ENCODE results near the gene NHP2.

DNA sequence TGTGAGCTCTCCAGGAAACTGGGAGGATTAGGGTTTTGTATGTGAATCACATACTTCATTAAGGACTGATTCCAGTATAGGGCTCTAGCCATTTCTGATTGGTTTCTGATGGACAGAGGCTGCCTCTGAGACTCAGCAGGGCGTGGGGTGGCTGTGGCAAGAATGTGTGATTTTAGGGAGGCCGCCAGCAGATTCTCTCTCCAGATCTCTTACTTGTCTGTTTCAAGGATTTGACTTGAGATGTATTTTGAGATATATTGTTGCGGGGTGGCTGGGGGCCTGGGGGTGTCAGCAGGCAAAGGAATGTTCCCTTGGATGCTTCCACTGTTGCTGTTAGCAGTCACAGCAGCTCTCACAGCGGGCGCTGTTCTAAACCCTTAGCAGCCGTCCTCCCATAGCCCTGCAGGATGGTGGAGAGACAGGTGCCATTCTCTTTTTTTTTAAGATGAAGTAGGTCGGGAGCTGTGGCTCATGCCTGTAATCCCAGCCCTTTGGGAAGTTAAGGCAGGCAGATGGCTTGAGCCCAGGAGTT lies 42.7 kb upstream of the NHP2 start:
- TF ChIP-seq, protein P1, sequence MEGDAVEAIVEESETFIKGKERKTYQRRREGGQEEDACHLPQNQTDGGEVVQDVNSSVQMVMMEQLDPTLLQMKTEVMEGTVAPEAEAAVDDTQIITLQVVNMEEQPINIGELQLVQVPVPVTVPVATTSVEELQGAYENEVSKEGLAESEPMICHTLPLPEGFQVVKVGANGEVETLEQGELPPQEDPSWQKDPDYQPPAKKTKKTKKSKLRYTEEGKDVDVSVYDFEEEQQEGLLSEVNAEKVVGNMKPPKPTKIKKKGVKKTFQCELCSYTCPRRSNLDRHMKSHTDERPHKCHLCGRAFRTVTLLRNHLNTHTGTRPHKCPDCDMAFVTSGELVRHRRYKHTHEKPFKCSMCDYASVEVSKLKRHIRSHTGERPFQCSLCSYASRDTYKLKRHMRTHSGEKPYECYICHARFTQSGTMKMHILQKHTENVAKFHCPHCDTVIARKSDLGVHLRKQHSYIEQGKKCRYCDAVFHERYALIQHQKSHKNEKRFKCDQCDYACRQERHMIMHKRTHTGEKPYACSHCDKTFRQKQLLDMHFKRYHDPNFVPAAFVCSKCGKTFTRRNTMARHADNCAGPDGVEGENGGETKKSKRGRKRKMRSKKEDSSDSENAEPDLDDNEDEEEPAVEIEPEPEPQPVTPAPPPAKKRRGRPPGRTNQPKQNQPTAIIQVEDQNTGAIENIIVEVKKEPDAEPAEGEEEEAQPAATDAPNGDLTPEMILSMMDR (IDR thresholded peaks at IDR 0.05), result no peak
- no peak for TF ChIP-seq FOSL2 (IDR thresholded peaks at IDR 0.05)
- no peak for TF ChIP-seq FOSL2 (CRISPR knock-in tag; IDR thresholded peaks at IDR 0.05)
- TF ChIP-seq, protein P2, sequence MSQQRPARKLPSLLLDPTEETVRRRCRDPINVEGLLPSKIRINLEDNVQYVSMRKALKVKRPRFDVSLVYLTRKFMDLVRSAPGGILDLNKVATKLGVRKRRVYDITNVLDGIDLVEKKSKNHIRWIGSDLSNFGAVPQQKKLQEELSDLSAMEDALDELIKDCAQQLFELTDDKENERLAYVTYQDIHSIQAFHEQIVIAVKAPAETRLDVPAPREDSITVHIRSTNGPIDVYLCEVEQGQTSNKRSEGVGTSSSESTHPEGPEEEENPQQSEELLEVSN (IDR thresholded peaks at IDR 0.05; ENCODE audit: borderline replicate concordance, low read depth), result no peak
- no peak for TF ChIP-seq CHD2 (IDR thresholded peaks at IDR 0.05; ENCODE audit: low read length, partially characterized antibody)
- TF ChIP-seq PHF8 (IDR thresholded peaks at IDR 0.05; ENCODE audit: borderline replicate concordance, low read depth), result no peak
- TF ChIP-seq CHD4 (IDR thresholded peaks at IDR 0.05; ENCODE audit: borderline replicate concordance), result no peak
- no peak for TF ChIP-seq NPAS2 (CRISPR knock-in tag; IDR thresholded peaks at IDR 0.05; ENCODE audit: borderline replicate concordance)
- no peak for TF ChIP-seq SMC3 (IDR thresholded peaks at IDR 0.05)
- TF ChIP-seq POLR2A (IDR thresholded peaks at IDR 0.05; ENCODE audit: low read length), result no peak
- TF ChIP-seq, protein P3, sequence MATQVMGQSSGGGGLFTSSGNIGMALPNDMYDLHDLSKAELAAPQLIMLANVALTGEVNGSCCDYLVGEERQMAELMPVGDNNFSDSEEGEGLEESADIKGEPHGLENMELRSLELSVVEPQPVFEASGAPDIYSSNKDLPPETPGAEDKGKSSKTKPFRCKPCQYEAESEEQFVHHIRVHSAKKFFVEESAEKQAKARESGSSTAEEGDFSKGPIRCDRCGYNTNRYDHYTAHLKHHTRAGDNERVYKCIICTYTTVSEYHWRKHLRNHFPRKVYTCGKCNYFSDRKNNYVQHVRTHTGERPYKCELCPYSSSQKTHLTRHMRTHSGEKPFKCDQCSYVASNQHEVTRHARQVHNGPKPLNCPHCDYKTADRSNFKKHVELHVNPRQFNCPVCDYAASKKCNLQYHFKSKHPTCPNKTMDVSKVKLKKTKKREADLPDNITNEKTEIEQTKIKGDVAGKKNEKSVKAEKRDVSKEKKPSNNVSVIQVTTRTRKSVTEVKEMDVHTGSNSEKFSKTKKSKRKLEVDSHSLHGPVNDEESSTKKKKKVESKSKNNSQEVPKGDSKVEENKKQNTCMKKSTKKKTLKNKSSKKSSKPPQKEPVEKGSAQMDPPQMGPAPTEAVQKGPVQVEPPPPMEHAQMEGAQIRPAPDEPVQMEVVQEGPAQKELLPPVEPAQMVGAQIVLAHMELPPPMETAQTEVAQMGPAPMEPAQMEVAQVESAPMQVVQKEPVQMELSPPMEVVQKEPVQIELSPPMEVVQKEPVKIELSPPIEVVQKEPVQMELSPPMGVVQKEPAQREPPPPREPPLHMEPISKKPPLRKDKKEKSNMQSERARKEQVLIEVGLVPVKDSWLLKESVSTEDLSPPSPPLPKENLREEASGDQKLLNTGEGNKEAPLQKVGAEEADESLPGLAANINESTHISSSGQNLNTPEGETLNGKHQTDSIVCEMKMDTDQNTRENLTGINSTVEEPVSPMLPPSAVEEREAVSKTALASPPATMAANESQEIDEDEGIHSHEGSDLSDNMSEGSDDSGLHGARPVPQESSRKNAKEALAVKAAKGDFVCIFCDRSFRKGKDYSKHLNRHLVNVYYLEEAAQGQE (IDR thresholded peaks at IDR 0.05), result no peak
- TF ChIP-seq ZSCAN20 (CRISPR knock-in tag; IDR thresholded peaks at IDR 0.05), result no peak
- no peak for TF ChIP-seq CEBPB (IDR thresholded peaks at IDR 0.05)
- TF ChIP-seq RNF2 (IDR thresholded peaks at IDR 0.05; ENCODE audit: borderline replicate concordance, low read depth), result no peak
- TF ChIP-seq, protein P4, sequence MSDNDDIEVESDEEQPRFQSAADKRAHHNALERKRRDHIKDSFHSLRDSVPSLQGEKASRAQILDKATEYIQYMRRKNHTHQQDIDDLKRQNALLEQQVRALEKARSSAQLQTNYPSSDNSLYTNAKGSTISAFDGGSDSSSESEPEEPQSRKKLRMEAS (IDR thresholded peaks at IDR 0.05), result no peak

All from A549 (cell line).